Glomerular visceral epithelial cell (primary cell): ENCODE measurements around the gene SORT1.

ENCODE experiments used
- DNase-seq: peaks from one replicate; pipeline ENCODE4 v3.0.0-alpha.2; 2016; ENCODE audit errors: extremely low spot score

Gene SORT1

DNA sequence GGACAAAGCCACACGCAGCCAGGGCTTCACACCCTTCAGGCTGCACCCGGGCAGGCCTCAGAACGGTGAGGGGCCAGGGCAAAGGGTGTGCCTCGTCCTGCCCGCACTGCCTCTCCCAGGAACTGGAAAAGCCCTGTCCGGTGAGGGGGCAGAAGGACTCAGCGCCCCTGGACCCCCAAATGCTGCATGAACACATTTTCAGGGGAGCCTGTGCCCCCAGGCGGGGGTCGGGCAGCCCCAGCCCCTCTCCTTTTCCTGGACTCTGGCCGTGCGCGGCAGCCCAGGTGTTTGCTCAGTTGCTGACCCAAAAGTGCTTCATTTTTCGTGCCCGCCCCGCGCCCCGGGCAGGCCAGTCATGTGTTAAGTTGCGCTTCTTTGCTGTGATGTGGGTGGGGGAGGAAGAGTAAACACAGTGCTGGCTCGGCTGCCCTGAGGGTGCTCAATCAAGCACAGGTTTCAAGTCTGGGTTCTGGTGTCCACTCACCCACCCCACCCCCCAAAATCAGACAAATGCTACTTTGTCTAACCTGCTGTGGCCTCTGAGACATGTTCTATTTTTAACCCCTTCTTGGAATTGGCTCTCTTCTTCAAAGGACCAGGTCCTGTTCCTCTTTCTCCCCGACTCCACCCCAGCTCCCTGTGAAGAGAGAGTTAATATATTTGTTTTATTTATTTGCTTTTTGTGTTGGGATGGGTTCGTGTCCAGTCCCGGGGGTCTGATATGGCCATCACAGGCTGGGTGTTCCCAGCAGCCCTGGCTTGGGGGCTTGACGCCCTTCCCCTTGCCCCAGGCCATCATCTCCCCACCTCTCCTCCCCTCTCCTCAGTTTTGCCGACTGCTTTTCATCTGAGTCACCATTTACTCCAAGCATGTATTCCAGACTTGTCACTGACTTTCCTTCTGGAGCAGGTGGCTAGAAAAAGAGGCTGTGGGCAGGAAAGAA, 122.9 kb downstream of the SORT1 start:
- peak; percentile 63 for DNase-seq

GRCh38 chr1:109273570-109274288, 124.0 kb downstream of the SORT1 start:
- no peak for DNase-seq

DNA sequence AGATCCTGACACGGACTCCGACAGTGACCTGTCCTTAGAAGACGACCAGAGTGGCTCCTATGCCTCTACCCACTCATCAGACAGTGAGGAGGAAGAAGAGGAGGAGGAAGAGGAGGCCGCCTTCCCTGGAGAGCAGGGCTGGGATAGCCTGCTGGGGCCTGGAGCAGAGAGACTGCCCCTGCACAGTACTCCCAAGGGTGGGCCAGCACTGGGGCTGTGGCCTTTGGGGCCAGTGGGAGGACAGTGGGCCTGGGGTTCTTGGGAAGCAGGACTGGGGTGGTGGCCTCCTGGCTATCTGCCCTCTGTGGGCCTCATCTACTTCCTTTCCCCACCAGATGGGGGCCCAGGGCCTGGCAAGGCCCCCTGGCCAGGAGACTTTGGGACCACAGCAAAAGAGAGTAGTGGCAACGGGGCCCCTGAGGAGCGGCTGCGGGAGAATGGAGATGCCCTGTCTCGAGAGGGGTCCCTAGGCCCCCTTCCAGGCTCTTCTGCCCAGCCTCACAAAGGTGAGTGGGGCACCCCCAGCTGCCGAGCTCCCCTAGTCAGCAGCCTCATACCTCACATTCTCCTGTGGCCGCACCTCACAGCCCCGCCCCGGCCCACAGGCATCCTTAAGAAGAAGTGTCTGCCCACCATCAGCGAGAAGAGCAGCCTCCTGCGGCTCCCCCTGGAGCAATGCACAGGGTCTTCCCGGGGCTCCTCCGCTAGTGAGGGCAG, 124.7 kb downstream of the SORT1 start:
- no peak for DNase-seq

- no peak for DNase-seq
These were observed 125.5 kb downstream of the SORT1 start for GRCh38 chr1:109272021-109272799.

- no peak for DNase-seq
These were observed 126.3 kb downstream of the SORT1 start for GRCh38 chr1:109271458-109271857.

GRCh38 chr1:109270623-109271317, 126.9 kb downstream of the SORT1 start:
- DNase-seq: no peak

DNA sequence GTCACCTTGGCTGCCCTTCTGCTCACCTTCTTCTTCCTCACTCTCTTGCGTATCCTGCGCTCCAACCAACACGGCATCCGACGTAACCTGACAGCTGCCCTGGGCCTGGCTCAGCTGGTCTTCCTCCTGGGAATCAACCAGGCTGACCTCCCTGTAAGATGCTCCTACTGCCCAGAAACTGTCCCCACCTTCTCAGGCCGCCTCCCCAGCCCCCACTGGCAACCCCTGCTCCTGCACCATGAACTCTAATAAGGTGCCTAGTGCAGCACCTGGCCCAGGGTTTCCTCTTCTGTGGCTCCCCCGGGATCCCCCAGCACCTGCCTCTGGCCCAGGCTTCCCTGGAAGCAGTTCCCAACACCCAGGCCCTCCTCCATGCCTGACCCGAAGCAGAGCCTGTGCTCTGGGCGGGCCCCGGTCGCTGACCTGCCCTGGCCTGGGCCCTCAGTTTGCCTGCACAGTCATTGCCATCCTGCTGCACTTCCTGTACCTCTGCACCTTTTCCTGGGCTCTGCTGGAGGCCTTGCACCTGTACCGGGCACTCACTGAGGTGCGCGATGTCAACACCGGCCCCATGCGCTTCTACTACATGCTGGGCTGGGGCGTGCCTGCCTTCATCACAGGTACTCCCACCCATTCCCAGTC, 127.6 kb downstream of the SORT1 start:
- no peak for DNase-seq

GRCh38 chr1:109269212-109269980, 128.3 kb downstream of the SORT1 start:
- no peak for DNase-seq

- no peak for DNase-seq
These were observed 129.1 kb downstream of the SORT1 start for GRCh38 chr1:109268431-109269211.

DNA sequence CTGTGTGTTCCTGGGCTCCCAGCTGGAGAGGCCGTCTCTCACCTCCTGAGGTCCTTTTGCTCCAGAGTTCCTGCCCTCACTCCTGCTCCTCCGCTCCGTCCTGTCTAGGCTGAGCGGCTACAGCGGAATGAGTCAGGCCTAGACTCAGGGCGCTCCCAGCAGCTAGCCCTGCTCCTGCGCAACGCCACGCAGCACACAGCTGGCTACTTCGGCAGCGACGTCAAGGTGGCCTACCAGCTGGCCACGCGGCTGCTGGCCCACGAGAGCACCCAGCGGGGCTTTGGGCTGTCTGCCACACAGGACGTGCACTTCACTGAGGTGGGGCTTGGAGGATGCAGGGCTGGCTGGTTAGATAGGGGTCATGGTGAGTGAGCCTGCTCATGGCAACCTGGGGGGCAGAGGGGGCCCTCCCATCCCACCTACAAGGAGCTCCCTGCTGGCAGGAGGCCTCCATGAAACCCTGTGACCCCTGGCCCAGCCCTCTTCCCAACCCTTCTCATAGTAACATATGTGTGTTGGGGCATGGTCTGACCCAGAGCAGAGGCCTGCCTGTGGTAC, 129.9 kb downstream of the SORT1 start:
- DNase-seq: no peak

DNA sequence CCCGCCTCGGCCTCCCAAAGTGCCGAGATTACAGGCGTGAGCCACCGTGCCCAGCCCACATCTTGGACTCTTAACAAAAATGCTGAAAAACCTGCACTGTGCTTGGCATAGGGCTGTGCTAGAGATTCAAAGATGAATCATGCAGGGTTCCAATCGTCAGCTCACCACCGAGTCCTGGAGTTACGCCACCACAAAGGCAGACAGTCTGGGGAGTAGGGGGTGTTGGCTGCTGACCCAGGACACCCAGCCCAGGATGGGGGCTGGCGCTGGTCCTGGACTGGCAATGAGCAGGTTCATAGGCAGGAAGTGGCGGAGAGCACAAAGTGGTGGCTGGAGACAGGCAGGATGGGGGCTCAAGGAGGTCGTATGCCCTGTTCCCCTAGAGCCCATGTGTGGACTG, 130.8 kb downstream of the SORT1 start:
- no peak for DNase-seq

- DNase-seq: no peak
These were observed 131.9 kb downstream of the SORT1 start for GRCh38 chr1:109265741-109266330.

DNA sequence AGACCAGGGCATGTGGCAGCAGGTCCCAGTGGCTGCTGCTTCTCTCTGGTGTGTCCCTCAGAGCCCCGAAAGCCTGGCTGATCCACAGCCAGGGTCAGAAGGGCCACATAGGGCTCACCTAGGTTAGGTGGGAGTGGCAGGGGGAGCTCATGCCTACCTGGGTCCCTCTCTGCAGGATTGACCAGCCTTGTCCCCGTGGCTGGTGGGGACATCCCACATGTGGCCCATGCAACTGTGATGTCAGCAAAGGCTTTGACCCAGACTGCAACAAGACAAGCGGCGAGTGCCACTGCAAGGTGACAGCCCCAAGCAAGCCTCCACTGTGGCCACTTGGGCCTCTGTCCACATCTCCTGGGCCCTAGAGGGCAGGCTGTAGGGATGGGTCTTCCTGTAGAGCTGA, 132.7 kb downstream of the SORT1 start:
- DNase-seq: no peak

GRCh38 chr1:109264379-109264755, 133.4 kb downstream of the SORT1 start:
- no peak for DNase-seq

- peak; percentile 92 for DNase-seq
These were observed 133.9 kb downstream of the SORT1 start for GRCh38 chr1:109263597-109264378.

DNA sequence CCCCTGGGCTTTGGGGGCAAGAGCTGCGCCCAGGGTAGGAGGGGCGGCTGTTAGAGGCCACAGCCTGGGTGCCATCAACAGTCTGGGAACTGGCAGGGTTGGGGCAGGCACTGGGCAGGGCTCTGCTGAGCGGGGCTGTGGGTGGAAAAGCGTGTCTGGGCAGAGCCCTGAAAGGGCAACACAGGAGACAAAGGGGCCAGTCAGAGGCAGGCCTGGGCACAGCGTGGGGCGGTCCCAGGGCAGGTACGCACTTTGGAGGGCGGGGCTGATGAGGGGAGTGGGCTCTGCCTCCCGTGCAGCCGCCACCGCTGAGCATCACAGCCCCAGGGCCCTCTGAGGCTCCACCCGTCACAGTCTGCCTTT, 134.5 kb downstream of the SORT1 start:
- DNase-seq: no peak
